SIG-M5 treated with dmso at 0.1 percent for 504 hours (cell line): ENCODE results near the gene DOCK4.

ENCODE experiments used
- DNase-seq: peaks from one replicate; lab custom pipeline; 2025; ENCODE audit not compliant: unreplicated experiment; lab: John Stamatoyannopoulos, UW

Gene DOCK4

DNA sequence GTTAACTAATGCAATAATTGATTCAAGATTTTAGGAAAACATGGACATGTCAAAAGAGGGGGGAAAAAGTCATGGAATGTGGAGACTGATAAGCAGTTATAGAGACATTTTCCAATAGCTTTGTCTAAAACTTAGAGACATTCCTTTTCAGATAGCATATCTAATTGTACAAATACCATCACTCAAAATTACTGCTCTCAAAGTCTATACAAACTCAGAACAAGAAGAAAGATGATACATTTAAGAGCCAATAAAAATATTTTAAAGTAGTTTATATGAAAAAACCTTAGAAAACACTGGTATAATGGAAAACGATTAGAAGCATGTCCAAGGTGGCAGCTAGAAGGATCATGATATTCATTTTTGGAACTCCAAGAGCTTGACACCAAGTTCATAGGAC lies 146.5 kb downstream of the DOCK4 start:
- DNase-seq, result no peak

DNA sequence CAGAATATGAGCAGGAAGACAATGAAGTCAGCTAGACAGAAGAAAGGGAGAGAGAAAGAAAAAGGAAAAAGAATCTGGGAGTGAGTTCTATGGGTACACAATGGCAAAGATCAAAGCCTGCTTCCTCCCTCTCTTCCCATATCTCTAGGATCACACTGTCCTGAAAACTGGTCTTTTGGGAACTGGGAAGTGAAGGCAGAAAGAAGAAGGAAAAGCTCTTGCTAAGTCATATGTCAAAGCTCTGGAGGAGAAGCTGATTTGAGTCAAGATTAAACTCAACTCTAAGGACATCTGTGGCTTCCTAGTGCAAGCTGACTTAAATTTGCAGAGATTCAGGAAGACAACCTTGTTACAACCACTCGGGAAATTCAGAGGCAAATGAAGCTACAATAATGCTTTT lies 147.5 kb downstream of the DOCK4 start:
- DNase-seq, result no peak

DNA sequence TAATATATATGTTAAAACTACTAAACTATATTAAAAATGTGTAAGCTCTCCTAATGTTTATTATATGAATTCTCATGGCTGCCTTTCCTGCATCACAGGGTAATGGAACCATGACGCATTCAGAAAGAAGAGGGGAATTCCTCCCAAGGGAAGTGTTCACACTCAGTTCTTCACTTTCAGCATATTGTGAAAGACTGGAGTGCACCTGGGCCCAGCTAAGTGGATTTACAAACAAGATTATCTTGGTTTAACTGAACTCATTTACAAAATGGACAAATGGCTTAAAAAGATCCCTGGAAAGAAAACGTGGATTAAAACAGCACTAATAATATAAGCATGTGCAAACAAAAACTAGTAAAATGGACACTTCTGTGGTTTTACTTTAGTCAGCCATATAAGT lies 149.8 kb downstream of the DOCK4 start:
- DNase-seq, result no peak

- no peak for DNase-seq
These were observed 152.5 kb downstream of the DOCK4 start for GRCh38 chr7:112053737-112054069.

DNA sequence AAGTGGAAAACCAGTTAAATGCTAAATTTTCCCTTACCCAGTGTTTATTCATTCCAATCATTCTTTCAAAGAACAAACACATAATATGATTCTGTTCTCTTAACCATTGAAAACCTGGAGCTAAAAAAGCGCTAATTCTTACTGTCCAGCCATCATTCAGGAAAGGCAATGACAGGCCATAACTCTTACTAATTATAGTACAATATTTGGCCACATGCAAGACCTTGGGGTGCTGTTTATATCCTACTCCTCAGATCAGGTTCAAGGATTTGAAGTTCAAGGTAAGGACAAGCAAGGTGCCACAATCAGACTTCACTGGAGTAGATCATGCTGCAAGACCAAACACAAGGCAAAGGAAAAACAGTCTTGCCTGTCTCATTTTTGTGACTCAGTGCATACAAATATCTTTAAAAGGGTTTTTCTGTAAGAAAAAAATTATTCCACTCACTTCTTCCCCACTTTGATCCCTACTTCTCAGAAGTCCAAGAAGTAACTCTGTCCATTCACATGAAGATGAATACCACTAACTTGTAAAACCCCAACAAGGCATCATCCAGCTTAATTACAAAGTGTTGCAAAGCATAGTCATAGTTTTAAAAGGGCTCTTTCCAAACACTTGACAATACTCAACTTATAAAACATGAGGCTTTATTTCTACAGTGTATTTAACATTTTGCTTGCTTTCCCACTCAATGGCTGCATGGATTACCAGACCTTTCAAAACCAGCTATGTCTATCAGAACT lies 153.0 kb downstream of the DOCK4 start:
- no peak for DNase-seq

GRCh38 chr7:112052498-112052897 lies 153.7 kb downstream of the DOCK4 start:
- no peak for DNase-seq

DNA sequence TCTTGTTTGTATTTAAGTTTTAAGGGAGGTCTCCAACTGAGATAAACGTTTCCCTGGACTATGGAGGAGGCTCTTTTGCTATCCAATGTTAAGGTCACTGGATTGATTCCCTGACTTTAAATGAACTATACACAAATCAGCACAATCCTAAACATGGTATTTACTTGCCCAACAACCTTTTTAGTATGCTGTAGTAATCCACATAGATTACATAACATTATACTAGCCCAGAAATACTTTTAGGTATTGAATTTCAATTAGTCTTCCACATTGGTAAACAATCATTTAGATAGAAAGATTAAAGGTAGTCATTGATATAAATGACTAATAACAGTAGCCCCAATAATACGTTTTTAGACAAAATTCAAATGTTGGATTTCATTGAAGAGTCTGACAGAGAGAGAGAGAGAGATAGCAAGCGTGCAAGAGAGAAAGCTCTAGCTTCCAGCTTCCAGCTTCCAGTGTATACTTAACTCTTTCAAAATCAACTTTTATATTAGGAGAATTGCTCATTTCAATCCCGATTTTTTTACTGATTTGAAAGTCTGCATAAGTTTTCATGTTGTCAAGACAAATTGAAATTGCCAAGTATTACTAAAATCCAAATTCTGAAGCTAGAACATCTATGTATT lies 155.8 kb downstream of the DOCK4 start:
- no peak for DNase-seq

GRCh38 chr7:112049555-112050249 lies 156.5 kb downstream of the DOCK4 start:
- DNase-seq, result no peak

GRCh38 chr7:112047421-112047820 lies 158.8 kb downstream of the DOCK4 start:
- DNase-seq, result no peak

DNA sequence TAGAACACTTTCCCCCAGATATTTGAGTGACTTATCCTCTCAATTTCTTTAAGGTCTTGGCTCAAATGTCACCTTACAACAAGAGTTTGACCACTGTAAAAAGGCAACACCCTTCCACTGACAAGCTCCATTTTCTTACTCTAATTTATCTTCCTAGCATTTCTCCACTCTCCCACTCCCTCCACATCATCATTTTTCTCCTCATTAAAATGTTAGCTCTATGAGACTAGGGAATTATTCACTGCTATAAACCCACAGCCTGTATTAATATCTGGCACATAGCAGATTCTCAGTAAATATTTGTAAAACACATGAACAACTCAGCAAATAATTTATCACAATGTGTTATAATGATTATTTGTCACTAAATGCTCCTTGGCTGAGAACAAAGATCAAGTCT lies 161.0 kb downstream of the DOCK4 start:
- DNase-seq, result no peak

GRCh38 chr7:112042631-112043030 lies 163.6 kb downstream of the DOCK4 start:
- DNase-seq, result no peak

GRCh38 chr7:112038353-112038752 lies 167.8 kb downstream of the DOCK4 start:
- no peak for DNase-seq

DNA sequence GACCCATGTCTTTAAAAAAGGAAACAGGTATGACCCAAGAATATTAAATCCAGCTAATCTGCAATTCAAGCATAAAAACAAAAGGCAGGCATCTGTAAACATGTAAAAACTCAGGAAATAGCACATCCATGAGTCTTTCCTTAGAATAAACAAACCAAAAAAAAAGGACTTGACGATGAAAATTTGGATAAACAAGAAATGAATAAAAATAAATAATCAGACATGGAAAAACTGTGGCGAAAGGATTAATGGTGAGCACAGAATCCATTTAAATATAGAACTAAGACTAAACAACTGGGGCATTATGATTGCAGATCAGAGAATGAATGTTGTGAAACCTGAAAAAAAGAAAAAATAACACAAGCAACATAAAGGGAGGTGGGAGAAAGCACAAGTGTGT lies 170.1 kb downstream of the DOCK4 start:
- DNase-seq, result no peak

GRCh38 chr7:112031689-112032088 lies 174.5 kb downstream of the DOCK4 start:
- DNase-seq, result no peak

- no peak for DNase-seq
These were observed 180.6 kb downstream of the DOCK4 start for GRCh38 chr7:112025556-112025955.

GRCh38 chr7:112023786-112024185 lies 182.4 kb downstream of the DOCK4 start:
- no peak for DNase-seq

GRCh38 chr7:112023282-112023681 lies 182.9 kb downstream of the DOCK4 start:
- DNase-seq, result no peak

GRCh38 chr7:112022128-112022527 lies 184.1 kb downstream of the DOCK4 start:
- no peak for DNase-seq

- DNase-seq, result no peak
These were observed 184.7 kb downstream of the DOCK4 start for GRCh38 chr7:112021379-112022044.

- no peak for DNase-seq
These were observed 185.4 kb downstream of the DOCK4 start for GRCh38 chr7:112020800-112021199.

DNA sequence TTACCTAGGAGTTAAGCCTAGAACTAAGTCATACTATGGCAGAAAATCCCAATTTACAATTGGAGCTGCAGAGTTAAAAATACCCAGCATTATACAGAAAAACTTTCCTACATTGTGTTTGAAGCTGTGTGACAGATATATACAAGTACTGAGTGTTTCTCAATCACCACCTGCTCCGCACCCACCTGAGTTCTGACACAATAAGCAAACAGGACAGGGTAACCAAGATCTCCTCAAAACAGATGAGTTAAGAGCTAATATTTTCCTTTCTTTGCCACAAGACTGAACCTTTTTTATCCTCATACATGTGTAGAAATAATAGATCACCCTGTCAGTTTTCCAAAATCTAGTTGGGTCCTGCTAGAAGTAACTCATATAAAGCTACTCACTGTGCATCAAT lies 186.3 kb downstream of the DOCK4 start:
- DNase-seq, result no peak
